Nephron progenitor cell (in vitro differentiated cells): ENCODE results near the gene DUT.

Experiments used
- DNase-seq: peaks from one replicate; pipeline ENCODE4 v3.0.0; 2021
- H3K27ac Mint-ChIP-seq: 2 replicates; pipeline ENCODE4 v1.8.0; 2021; ENCODE audit warnings: mild to moderate bottlenecking, moderate library complexity, mixed read lengths
- H3K27me3 Mint-ChIP-seq: 2 replicates; pipeline ENCODE4 v1.8.0; 2021; ENCODE audit warnings: mild to moderate bottlenecking, low read depth, mixed read lengths; ENCODE audit not compliant: poor library complexity
- H3K36me3 Mint-ChIP-seq: 2 replicates; pipeline ENCODE4 v1.8.0; 2021; ENCODE audit warnings: low read depth, mixed read lengths
- H3K4me1 Mint-ChIP-seq: 2 replicates; pipeline ENCODE4 v1.8.0; 2021; ENCODE audit warnings: mixed read lengths
- H3K4me3 Mint-ChIP-seq: 2 replicates; pipeline ENCODE4 v1.8.0; 2021; ENCODE audit warnings: mild to moderate bottlenecking, moderate library complexity, mixed read lengths
- H3K9me3 Mint-ChIP-seq: 2 replicates; pipeline ENCODE4 v1.8.0; 2021; ENCODE audit warnings: mild to moderate bottlenecking, moderate library complexity, mixed read lengths
- CTCF ChIP-seq: fragments of 200-600 bp; sonication (generic); IDR thresholded peaks from 2 replicates; pipeline ENCODE4 v1.5.0; 2021; ENCODE audit warnings: antibody characterized with exemption

The DUT gene

DNA sequence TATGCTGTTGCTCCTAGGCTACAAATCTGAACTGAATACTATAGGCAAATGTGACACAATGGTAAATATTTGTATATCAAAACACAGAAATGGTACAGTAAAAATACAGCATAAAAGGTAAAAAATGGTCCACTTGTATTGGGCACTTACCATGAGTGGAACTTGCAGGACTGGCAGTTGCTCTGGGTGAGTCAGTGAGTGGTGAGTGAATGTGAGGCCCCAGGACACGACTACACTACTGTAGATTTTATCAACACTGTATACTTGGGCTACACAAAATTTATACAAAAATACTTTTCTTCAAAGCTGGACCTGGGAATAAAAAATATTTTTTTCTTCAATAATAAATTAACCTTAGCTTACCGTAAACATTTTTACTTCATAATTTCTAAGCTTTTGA is 41.6 kb upstream of the DUT start:
- Mint-ChIP-seq H3K27me3 (no peaks in the 10 kb centered on the region), H3K27ac (no peak overlapping the region)

GRCh38 chr15:48292458-48292857 is 38.8 kb upstream of the DUT start:
- no peak overlapping the region for H3K4me3 Mint-ChIP-seq
- no peaks in the 10 kb centered on the region for H3K9me3 Mint-ChIP-seq
- no peaks in the 10 kb centered on the region for H3K27me3 Mint-ChIP-seq
- H3K36me3 Mint-ChIP-seq, result no peaks in the 10 kb centered on the region
- no peaks in the 10 kb centered on the region for H3K4me1 Mint-ChIP-seq
- no peak for DNase-seq
- TF ChIP-seq CTCF, result no peak
- no peak overlapping the region for H3K27ac Mint-ChIP-seq

More for the DNA sequence above, 41.6 kb upstream of the DUT start:
- Mint-ChIP-seq H3K4me1 (peaks cover 14% of the 10 kb centered on the region), H3K4me3 (no peak overlapping the region), H3K36me3 (no peaks in the 10 kb centered on the region), H3K9me3 (no peaks in the 10 kb centered on the region)
- no peak for TF ChIP-seq CTCF
- DNase-seq, result no peak

DNA sequence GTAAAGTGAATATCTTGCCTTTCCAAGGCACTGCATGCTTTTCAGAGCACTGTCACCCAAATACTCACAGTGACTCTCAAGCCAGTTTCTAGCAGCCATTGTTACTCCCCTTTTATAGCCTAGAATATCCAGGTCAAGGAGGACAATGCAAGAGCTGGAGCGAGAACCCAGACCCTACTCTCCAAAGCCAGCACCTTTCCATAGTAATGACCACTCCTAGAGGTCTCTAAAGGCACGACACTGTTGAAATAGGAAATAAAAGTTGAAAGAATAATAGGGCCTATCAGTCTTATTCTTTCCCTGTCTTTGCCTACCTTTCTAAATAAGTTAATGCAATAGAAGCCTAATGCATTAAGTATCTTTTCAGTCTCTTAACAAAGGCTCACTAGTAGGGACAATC is 33.6 kb upstream of the DUT start:
- TF ChIP-seq CTCF, result no peak
- H3K27me3 Mint-ChIP-seq, result no peaks in the 10 kb centered on the region
- H3K4me3 Mint-ChIP-seq, result no peak overlapping the region
- peaks cover 5% of the 10 kb centered on the region for H3K4me1 Mint-ChIP-seq
- H3K9me3 Mint-ChIP-seq, result no peaks in the 10 kb centered on the region
- no peak overlapping the region for H3K27ac Mint-ChIP-seq
- H3K36me3 Mint-ChIP-seq, result no peaks in the 10 kb centered on the region
- DNase-seq, result no peak

DNA sequence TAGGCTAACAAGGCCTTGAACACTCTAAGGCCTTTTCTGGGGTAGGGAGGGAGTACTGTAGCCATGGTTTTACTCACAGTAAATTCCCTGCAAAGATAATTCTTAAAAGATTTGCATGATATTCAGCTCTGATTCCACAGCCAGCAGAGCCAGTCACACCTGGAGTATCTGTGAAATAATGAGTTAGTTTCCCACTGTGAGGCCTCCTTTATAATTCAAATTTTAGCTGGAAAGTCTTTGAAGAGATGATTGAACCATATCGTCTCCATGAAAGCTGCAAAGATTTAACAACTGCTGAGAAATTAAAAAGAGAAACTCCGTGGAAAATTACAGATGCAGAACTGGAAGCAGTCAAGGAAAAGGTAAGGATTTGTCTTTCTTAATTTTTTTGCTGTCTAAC is 32.3 kb upstream of the DUT start:
- TF ChIP-seq CTCF, result no peak
- Mint-ChIP-seq H3K4me1 (peaks cover 5% of the 10 kb centered on the region), H3K36me3 (no peaks in the 10 kb centered on the region), H3K27ac (no peak overlapping the region), H3K27me3 (no peaks in the 10 kb centered on the region), H3K9me3 (no peaks in the 10 kb centered on the region), H3K4me3 (no peak overlapping the region)
- DNase-seq, result no peak

GRCh38 chr15:48300038-48300437 is 31.2 kb upstream of the DUT start:
- peak; percentile 5 for DNase-seq
- no peak for TF ChIP-seq CTCF
- H3K4me3 Mint-ChIP-seq, result no peak overlapping the region

GRCh38 chr15:48304398-48304797 is 26.8 kb upstream of the DUT start:
- Mint-ChIP-seq H3K4me3 (no peak overlapping the region), H3K9me3 (no peaks in the 10 kb centered on the region), H3K27me3 (no peaks in the 10 kb centered on the region), H3K27ac (peak overlapping the region; percentile 44), H3K4me1 (peaks cover 5% of the 10 kb centered on the region), H3K36me3 (no peaks in the 10 kb centered on the region)
- no peak for TF ChIP-seq CTCF
- DNase-seq, result no peak

More at GRCh38 chr15:48300038-48300437, 31.2 kb upstream of the DUT start:
- Mint-ChIP-seq H3K27me3 (no peaks in the 10 kb centered on the region), H3K4me1 (peaks cover 10% of the 10 kb centered on the region), H3K9me3 (no peaks in the 10 kb centered on the region), H3K27ac (no peak overlapping the region), H3K36me3 (no peaks in the 10 kb centered on the region)
